Head of caudate nucleus (tissue), 42 donors: ENCODE measurements around the gene HSFX3.
A peak's percentile ranks its signal among the peaks of the same experiment; 100 is the strongest.
"Not testable (repeated sequence)": the region's sequence is repeated elsewhere in the genome, so short reads cannot be mapped to it uniquely, and the experiment has no call there.

ENCODE experiments used
- DNase-seq, 42 donors: peaks; one replicate each; pipeline versions ENCODE4 v3.0.0 to v3.0.0-alpha.2; 2020 to 2021; ENCODE audit warnings: mixed read lengths in 7 of 42
- intact Hi-C: fragments of 100-400 bp; cut with DNase I; formaldehyde crosslinking; loops from one replicate; pipeline ENCODE4 v1.15.0; 2022

HSFX3 gene, protein sequence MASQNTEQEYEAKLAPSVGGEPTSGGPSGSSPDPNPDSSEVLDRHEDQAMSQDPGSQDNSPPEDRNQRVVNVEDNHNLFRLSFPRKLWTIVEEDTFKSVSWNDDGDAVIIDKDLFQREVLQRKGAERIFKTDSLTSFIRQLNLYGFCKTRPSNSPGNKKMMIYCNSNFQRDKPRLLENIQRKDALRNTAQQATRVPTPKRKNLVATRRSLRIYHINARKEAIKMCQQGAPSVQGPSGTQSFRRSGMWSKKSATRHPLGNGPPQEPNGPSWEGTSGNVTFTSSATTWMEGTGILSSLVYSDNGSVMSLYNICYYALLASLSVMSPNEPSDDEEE

GRCh38 chrX:149549701-149550100 lies at the start of gene HSFX3:
TSS of gene HSFX3 (minus strand) at chrX:149549924. CDS start at chrX:149549852, 72 bp downstream.
- not testable (repeated sequence) for DNase-seq

GRCh38 chrX:149598603-149599002 lies 48.9 kb upstream of the HSFX3 start:
- peak in 1 of 42 donors; percentile 8 for DNase-seq
- intact Hi-C loops = not testable (repeated sequence)

More at GRCh38 chrX:149549701-149550100, at the start of gene HSFX3:
- intact Hi-C loops = not testable (repeated sequence)

DNA sequence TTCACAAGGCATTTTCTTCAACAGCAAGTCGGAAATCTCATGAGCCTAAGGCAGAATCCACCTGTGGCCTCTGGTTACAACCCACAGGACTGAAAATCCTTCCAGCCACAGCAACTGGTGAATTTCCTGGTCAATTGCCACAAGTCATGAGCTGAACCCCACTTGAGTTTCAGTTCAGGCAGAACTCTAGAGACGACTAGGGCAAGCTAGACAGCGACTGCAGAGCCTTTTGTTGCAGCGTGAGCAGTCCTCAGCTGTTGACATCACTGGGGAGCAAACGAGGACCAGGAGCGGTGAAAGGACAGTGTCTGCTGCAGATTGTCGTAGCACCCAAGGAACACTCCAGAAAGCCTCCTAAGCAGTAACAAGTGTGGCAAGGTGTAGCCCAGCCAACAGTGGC lies 46.2 kb upstream of the HSFX3 start:
- DNase-seq, intact Hi-C loops: not testable (repeated sequence)

GRCh38 chrX:149595214-149595613 lies 45.5 kb upstream of the HSFX3 start, which contains the start of gene HSFX2:
TSS of gene HSFX2 (minus strand) at chrX:149595314. CDS start at chrX:149594700, 614 bp downstream.
- intact Hi-C loops, DNase-seq: not testable (repeated sequence)

- intact Hi-C loops = not testable (repeated sequence)
Observed at GRCh38 chrX:149590993-149591392, 41.3 kb upstream of the HSFX3 start.

DNA sequence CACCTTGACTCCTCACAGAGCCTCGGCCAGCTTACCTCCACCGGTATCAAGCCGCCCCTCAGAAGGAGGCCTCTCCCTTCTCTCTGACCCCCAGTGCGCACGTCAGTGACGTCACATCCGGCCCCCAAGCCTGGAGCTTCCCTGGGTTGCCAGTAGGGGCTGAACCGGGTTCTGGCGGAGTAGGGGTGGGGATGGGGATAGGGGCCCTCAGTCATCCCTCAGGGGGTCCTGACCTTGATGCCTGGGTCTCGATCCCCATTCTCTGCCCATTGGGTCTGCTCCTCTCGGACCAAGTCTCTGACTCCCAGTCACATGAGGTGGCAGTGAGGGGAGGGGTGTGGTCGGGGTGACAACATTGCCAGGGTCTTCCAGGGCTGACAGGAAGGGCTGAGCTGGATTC lies 37.6 kb upstream of the HSFX3 start, which contains the start of gene MAGEA9B:
Gene MAGEA9B, minus strand, starts transcription at position 101 of the 400 bp plus-strand sequence. CDS start 4,280 bp downstream, outside the sequence.
- intact Hi-C loops = not testable (repeated sequence)

More at GRCh38 chrX:149590993-149591392, 41.3 kb upstream of the HSFX3 start:
- DNase-seq = not testable (repeated sequence)

GRCh38 chrX:149585631-149586030 lies 35.9 kb upstream of the HSFX3 start:
- intact Hi-C loops, DNase-seq: not testable (repeated sequence)

More for the DNA sequence above, 37.6 kb upstream of the HSFX3 start, which contains the start of gene MAGEA9B:
- DNase-seq = not testable (repeated sequence)

- DNase-seq, intact Hi-C loops: not testable (repeated sequence)
Observed at GRCh38 chrX:149573456-149573855, 23.7 kb upstream of the HSFX3 start.

GRCh38 chrX:149572743-149573142 lies 23.0 kb upstream of the HSFX3 start:
- no peak for DNase-seq
- intact Hi-C loops = no loop called here

DNA sequence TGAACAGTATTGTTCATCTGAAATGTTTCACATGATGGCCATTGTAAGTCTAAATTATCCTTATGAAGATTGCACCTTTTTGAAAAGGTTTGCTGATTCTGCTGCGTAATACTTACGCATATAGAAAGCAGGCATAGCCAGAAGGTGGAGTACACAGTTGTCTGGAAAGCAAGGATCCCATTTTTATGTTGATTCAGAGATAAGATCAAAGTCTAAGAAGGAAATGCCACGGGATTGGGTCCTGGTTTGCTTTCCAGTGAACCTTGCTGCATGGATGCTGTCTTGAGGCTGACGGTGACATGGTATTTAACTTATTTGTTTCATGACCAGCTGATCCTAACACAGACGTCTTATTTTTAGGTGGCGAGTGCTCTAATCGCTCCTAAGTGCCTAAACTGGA lies 22.0 kb upstream of the HSFX3 start:
- intact Hi-C loops = no loop called here

GRCh38 chrX:149570668-149571067 lies 20.9 kb upstream of the HSFX3 start:
- intact Hi-C loops = no loop called here
- no peak for DNase-seq

More for the DNA sequence above, 22.0 kb upstream of the HSFX3 start:
- no peak for DNase-seq

- intact Hi-C loops = no loop called here
- DNase-seq = no peak
Observed at GRCh38 chrX:149569770-149570169, 20.0 kb upstream of the HSFX3 start.

GRCh38 chrX:149568701-149569296 lies 19.1 kb upstream of the HSFX3 start:
- intact Hi-C loops = no loop called here
- DNase-seq = no peak

DNA sequence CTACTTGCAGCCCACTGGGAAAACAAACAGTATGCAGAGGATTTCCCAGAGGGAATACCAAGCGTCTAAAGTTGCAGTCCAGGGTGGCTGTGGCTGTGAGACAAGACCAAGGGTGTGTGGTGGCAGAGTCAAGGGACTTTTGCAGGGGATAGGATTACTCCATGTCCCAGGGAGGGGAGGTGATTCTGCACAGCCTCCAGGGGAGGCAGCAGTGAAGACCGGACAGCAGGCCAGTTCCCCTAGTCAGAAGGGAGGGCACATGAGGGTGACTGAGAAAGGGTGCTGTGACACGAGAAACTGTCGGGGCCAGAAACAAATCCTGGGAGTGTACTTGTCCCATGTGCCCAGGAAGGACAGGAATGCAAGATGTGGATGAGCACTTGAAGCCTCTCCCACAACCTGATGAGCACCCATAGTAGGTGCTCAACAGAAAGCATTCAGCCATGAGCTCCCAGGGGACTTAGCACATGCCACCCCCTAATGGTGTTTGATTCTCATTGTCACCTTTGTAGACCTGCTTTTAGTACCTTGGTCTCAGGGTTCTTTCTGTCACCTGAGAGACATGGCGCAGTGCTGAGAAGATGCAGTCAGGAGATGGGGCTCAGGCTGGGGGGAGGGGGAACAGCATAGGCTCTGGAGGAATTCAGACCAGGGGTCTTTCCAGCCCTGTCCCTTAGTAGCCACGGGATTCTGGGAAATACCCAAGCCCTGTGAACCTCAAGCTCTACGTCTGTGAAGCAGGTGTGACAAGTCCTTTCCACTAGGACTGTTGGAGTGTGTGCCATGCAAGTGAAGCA lies 18.1 kb upstream of the HSFX3 start:
- no peak for DNase-seq
- intact Hi-C loops = no loop called here

DNA sequence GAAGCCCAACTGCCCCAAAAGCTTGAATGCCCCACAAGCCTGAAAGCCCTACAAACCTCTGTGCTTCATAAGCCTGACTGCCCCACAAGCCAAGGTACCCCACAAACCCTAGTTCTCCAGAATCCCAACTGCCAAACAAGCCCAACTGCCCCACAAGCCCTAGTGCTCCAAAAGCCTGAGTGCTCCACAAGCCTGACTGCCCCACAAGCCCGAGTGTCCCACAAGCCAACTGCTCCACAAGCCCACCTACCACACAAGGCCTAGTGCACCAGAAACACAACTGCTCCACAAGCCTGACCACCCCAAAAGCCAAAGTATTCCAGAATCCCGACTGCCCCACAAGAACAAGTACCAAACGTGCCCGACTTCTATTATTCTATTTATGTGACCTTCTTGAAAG lies 13.6 kb upstream of the HSFX3 start:
- intact Hi-C loops = no loop called here
- DNase-seq = no peak

- DNase-seq, intact Hi-C loops: not testable (repeated sequence)
Observed at GRCh38 chrX:149555251-149555650, 5.5 kb upstream of the HSFX3 start.

GRCh38 chrX:149551939-149552248 lies 2.2 kb upstream of the HSFX3 start:
- intact Hi-C loops, DNase-seq: not testable (repeated sequence)

DNA sequence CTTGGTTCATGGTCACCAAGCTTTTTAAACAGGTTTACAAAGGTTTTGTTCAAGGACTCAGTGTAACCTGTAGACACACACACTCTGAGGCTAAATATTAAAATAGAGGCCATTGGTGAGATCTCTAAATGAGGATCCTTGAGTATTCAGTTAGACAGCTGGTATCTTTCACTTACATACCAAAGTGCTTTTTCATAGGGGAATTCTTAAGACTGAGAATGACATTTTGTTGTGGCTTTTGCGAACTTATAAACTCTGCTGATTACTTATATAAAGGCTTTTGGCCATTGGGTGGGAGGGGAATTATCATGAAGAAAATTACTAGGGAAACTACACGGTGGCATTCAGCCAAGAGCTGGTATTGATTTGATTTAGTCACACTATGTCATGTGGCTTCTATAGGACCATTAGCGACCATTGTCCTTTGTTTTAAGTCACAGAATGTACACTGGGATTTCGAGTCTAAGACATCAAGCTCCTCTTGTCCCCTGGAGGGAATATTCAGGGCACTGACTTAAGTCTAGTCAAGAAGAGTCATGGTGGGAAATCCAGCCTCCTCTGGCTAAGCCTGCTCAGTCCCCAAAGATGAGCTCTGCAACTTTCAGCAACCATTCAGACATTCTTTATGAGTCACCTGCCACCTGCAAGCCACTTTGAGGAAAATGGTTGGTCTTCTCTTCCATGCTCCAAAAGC lies 1.7 kb upstream of the HSFX3 start:
- DNase-seq, intact Hi-C loops: not testable (repeated sequence)

DNA sequence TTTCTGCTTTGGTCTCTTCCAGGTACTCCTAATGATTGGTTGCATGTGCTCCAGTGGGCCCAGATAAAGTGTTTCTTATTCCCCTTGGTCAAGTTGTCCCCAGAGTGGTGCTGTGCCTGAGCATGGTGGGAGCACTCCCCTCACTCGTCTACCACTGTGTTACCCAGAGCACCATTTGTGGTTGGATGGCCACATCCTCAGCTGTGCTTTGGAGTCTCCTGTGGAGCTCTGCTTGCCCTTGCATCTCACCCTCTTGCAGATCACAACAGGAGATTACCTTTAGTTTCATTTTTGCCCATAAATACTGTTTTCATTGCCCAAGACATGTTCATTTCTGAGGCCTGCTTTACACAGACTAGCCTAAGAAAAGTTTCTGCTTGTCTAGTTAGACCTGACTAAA lies 730 bp upstream of the HSFX3 start:
- intact Hi-C loops, DNase-seq: not testable (repeated sequence)
